ENCODE measurements around the gene TEKTIP1.
"Not testable (repeated sequence)": the region's sequence is repeated elsewhere in the genome, so short reads cannot be mapped to it uniquely, and the experiment has no call there.

The TEKTIP1 gene

DNA sequence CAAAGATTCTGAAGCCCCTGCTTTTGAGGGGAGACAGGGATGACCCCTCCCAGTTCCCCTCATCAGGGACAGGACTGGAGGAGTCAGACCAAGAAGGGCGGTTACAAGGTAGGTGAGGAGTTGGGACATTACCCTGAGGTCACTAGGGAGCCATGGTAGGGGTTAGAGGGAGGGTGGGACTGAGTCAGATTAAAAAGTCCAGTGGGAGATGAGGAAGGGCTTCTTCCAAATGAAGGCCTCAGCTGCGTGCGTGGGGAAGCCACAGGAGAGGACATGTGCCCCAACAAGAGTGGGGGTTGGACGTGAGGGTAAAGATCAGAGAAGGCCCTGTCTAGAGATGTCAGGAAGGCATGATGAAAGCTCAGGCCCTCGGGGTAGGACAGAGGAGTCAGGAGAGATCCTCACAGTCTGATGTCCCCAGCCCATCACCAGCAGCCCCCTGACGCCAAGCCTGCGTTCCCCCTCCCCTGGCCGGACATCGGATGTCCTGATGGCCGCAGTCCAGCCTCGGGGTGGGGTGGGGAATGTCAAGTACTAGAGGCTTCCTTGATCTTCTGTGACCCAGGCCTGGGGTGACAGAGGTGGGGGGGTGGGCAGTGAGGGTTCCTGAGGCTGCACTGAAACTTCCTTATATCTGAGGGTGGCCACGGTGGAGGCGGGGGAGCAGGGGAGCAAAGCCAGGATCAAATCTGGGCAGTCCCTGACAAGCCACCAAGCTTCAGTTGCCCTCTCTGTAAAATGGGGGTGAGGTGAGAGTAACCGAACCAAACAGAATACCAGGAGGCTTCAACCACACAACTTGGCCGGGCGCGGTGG is 24.9 kb downstream of the TEKTIP1 start:
- DNase-seq, result no peak

DNA sequence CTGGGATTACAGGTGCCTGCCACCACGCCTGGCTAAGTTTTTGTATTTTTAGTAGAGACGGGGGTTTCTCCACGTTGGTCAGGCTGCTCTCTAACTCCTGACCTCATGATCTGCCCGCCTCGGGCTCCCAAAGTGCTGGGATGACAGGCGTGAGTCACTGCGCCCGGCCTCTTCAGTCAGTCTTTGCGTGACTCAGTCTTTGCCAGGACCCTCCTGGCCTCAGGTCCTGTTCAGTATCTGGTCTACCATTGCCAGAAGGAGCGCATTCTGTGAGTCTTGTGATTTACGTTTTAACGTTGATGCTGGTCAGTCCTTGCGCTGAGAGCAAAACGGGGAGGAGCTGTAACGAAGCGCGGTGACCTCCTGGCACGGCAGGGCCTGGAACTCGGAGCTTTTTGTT is 26.2 kb downstream of the TEKTIP1 start:
- DNase-seq, result no peak

DNA sequence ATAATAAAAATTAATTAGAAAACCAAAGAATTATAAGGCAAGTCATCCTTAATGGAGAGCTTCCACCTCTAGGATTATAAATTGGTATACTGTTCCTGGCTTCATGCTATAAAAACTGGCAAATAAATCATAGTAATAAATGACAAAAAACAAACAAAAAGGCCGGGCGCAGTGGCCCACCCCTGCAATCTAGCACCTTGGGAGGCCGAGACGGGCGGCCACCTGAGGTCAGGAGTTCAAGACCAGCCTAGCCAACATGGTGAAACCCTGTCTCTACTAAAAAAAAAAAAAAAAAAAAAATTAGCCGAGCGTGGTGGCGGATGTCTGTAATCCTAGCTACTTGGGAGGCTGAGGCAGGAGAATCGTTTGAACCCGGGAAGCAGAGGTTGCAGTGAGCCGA is 31.1 kb downstream of the TEKTIP1 start:
- not testable (repeated sequence) for DNase-seq

DNA sequence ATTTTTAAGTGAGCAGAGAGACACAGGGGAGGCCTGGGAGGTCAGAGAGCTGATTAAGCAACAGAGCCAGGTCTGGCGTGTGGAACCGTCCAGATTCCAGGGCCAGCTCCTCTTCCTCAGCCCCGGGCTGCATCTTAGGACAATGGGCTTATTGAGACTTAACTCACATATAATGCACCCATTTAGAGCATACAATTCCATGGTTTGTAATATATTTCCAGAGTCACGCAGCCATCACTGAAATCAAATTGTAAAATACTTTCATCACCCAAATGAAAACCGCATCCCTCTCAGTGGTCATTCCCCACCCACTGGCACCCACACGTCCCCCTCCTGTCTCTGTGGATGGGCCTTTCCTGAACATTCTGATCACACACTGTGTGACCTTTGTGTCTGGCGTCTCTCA is 31.6 kb downstream of the TEKTIP1 start:
- DNase-seq, result no peak

DNA sequence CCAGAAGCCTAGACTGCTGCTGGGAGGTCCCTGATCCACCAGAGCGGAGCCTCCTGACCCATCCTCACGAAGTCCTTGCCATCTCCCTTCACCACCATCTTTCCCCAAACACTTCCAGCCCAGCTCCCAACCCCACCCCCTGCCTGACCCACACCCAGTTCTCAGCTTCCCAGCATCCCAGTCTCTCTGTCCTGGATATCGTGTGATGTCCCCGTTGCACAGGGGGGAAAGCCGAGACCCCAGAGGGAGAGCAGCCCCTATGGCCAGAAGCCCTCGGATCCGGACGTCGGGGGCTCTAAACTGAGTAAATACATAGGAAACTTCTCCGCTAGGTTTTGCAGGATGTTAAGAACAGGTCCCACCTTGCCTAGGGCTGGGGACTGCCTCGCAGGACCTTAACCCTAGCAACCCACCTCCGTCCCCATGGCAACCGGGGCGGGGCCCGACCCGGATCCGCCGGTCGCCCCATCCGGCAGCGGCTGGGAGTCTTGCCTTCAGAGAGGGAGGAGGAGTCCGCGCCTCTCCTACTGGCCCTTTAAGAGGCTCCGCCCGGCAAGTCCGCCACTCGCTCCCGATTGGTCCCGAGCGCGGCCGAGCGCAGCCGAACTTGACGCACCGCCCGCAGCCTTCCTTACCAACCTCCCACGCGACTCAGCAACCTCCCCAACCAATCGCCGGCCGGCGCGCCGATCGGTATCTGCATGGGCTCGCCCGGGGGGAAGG is 33.3 kb downstream of the TEKTIP1 start:
- peak; percentile 100 for DNase-seq

DNA sequence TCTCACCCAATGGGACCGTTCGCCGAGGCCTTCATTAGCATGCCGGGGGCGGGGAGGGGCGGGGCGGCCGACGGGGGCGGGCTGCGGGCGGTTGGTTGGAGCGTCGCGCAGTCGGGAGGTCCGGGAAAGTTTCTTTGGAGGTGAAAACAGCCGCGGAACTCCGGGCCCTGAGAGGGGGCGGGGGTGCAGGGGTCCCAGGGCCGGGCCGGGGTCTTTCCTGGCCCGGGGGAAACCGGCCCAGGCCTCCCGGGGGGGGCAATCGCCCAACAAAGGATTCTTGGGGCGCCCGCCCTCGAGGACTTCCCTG is 33.8 kb downstream of the TEKTIP1 start, which contains the start of gene HMG20B:
Gene HMG20B (plus strand): TSS at position 90 of the 307 bp plus-strand sequence. CDS start 366 bp downstream, outside the sequence.
- no peak for DNase-seq

DNA sequence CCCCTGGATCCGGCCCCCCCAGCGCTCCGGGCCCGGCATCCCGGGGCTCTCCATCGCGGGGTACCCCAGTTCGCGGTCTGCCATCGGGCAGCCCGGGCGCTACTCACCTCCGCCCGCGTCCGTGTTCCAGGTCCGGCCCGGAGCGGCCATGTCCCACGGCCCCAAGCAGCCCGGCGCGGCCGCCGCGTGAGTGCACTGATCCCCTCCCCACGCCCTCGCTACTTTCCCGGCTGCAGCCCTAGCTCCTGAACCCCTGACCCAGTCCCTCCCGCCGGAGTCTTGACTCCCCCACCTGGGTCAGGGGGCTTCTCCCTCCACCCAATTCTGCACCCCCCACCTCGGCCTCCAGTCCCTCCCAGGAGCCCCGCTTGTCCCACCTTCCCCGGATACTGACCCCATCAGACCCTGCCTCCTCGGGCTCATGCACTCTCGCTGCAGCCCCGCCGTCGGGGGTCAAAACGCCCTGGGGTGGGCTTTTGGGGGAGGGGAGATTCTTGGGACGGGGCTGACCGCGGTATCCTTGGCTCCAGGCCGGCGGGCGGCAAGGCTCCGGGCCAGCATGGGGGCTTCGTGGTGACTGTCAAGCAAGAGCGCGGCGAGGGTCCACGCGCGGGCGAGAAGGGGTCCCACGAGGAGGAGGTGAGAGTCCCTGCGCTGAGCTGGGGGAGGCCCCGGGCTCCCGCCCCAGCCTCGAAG is 34.3 kb downstream of the TEKTIP1 start:
- no peak for DNase-seq

DNA sequence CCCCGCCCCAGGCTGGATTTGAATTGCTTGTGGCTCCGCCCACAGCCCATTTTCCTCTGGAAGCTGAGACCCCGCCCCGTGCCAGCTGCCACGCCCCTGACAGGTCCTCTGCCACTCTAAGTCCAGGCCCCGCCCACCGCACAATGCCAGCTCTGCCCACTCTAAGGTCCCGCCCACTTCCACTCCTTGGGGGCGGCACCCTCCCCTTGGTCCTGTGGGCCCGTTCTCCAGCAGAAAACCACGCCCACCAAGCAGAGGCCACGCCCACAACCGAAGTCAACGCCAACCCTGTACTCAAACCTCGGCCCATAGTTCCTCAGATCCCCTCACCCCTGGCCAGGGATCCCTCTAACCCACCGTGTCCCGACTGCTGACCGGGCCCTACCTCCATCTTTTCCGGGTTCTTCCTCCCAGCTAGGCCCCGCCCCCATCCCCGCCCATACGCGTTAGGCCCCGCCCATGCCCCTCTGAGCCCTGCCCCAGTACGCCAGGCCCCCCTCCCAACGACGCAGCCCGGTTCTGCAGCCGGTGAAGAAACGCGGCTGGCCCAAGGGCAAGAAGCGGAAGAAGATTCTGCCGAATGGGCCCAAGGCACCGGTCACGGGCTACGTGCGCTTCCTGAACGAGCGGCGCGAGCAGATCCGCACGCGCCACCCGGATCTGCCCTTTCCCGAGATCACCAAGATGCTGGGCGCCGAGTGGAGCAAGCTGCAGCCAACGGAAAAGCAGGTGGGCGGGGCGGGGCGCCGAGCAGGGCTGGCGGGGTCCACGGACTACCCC is 35.1 kb downstream of the TEKTIP1 start:
- DNase-seq, result peak; percentile 53

DNA sequence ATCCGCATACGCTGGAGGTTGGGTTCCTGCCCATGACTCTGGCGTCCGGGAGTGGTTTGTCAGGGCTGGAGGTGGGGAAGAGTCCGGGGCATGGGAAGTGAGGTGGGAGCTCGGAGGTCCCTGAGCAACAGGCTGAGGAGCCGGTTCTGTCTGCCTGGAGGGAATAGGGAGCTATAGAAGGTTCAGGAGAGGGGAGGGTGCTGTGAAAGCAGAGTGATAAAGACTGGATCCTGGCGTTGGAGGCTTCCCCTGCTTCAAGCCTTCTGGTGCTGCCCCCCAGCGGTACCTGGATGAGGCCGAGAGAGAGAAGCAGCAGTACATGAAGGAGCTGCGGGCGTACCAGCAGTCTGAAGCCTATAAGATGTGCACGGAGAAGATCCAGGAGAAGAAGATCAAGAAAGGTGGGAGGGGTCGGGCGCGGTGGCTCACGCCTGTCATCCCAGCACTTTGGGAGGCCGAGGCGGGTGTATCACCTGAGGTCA is 36.3 kb downstream of the TEKTIP1 start:
- no peak for DNase-seq

DNA sequence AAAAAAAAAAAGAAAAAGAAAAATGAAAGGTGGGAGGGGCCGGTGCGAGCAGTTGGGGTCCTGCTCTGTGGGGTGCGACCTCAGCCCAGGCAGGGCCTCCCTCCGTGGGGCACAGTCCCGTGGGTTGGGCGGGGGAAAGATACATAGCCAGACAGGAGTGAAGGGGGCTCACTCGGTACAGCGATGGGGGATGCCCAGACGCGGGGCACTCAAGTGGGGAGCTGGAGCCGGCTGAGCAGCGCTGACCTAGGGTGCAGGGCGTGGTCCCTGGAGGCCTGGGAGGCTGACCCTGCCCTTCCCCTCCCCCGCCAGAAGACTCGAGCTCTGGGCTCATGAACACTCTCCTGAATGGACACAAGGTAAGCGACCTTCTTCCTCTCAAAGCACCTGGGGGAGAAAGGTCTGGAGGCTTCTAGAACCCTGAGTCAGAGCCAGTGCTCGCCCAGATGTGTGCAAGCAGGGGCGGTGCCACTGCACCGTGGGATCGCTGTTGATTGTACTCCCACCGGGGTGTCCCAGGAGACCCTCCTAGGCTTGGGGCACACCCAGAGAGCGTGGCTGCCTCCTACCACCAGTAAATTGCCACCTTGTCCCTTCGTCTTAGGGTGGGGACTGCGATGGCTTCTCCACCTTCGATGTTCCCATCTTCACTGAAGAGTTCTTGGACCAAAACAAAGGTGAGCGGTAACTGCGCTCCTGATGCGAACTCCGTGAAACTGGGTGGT is 37.1 kb downstream of the TEKTIP1 start:
- no peak for DNase-seq

DNA sequence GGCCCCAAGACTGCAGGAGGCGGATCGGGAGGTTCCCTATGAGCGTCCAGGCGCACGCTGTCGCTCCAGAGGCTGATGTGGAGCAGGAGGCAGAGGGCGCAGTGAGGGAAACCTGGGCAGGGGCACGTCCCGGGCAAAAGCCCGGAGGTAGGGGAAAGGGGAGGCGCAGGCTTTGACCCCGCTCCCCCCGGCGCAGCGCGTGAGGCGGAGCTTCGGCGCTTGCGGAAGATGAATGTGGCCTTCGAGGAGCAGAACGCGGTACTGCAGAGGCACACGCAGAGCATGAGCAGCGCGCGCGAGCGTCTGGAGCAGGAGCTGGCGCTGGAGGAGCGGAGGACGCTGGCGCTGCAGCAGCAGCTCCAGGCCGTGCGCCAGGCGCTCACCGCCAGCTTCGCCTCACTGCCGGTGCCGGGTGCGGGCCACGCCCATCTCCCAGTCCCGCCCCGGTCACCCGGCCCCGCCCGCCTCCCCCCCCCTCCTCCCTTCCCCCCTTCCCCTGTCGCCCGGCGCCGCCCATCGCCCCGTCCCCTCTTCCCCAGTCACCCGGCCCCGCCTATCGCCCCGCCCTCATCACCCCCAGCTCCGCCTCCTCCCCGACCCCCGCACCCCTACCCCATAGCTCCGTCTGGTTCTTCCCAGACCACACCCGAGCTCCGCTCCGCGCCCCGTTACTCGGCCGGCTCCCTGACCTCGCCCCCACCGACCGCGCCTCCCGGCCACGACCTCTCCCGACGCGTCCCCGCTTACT is 37.9 kb downstream of the TEKTIP1 start:
- DNase-seq, result no peak

DNA sequence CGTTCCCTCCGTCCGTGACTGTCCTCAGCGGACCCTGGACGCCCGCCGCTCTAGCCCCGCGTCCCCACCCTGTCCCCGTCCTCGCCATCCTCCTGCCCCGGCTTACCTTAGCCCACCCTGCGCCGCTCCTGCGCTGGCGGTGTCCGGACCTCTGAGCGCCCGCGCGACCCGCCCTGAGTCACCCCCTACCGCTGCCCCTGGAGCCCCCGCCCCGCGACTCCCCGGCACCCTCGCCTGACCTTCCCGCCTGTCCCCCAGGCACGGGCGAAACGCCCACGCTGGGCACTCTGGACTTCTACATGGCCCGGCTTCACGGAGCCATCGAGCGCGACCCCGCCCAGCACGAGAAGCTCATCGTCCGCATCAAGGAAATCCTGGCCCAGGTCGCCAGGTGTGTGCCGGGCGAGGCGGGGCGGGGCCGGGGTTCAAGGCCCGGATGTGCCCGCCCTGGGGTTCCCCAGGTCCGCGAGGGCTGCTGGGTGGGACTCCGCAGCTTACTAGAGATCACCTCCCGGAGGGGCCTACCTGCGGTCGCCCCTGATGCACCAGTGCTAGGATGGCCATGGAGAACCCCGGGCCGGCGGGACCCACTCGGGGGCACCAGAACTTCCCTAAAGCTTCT is 38.9 kb downstream of the TEKTIP1 start:
- no peak for DNase-seq

DNA sequence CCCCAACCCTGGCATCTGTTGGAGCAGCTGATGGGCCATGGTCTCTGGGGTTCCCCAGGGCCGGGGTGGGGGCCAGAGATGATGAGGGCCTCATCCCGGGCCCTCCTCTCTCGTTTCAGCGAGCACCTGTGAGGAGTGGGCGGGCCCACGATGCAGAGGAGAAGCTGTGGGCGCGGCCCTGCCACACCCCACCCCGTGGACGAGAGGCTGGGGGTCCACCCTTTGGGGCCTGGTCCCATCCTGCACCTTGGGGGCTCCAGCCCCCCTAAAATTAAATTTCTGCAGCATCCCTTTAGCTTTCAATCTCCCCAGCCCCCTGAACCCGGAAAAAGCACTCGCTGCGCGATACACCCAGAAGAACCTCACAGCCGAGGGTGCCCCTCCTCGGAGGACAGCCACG is 39.4 kb downstream of the TEKTIP1 start:
- no peak for DNase-seq

DNA sequence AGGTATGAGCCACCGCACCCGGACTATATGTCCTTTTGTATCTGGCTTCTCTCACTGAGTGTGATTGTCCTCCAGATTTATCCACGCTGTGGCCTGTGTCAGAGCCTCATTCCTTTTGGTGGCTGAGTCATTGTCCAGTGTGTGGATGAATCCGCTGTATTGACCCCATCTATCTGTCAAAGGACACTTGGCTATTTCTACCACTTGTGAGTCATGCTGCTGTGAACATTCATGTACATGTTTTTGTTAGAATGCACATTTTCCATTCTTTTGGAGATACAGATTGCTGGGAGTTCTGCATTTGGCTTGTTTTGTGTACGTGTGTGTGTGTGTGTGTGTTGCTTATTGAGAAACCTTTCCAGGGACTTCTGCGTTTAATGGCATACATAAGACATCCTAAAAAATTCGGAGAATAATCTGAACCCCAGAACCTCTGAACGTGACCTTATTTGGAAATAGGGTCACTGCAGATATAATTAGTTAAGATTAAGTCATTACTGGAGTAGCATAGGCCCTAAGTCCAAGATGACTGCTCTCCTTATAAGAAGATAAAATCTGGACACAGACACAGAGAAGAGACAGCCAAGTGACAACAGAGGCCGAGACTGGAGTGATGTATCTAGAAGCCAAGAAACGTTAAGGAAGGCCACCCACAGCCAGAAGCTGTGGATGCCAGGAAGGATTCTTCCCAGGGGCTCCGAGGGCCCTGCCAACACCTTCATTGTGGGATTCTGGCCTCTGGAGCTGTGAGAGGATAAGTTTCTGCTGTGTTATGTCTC is 41.4 kb downstream of the TEKTIP1 start:
- DNase-seq, result no peak

DNA sequence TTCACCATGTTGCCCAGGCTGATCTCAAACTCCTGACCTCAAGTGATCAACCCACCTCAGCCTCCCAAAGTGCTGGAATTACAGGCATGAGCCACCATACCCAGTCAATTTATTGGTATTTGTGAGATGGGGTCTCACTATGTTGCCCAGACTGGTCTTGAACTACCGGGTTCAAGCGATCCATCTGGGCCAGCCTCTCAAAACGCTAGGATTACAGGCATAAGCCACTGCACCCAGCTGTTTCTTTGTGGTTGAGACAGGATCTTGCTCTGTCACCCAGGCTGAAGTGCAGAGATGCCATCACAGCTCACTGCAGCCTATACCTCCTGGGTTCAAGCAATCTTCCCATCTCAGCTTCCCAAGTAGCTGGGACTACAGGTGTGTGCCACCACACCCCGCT is 42.8 kb downstream of the TEKTIP1 start:
- not testable (repeated sequence) for DNase-seq

DNA sequence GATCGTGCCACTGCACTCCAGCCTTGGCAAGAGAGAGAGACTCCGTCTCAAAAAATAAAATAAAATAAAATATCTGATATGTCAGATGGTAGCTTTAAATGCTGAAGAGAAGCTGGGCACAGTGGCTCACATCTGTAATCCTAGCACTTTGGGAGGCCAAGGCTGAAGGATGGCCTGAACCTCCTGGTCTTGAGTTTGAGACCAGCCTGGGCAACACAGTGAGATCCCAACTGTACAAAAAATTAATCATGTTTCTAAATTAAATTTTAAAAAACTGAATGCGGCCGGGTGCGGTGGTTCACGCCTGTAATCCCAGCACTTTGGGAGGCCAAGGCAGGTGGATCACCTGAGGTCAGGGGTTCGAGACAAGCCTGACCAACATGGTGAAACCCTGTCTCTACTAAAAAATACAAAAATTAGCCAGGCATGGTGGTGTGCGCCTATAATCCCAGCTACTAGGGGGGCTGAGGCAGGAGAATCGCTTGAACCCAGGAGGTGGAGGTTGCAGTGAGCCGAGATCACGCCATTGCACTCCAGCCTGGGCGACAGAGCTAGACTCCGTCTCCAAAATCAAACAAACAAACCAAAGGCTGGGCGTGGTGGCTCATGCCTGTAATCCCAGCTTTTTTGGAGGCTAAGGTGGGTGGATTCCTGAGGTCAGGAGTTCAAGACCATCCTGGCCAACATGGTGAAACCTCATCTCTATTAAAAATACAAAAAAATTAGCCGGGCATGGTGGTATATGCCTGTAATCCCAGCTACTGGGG is 45.2 kb downstream of the TEKTIP1 start:
- not testable (repeated sequence) for DNase-seq

DNA sequence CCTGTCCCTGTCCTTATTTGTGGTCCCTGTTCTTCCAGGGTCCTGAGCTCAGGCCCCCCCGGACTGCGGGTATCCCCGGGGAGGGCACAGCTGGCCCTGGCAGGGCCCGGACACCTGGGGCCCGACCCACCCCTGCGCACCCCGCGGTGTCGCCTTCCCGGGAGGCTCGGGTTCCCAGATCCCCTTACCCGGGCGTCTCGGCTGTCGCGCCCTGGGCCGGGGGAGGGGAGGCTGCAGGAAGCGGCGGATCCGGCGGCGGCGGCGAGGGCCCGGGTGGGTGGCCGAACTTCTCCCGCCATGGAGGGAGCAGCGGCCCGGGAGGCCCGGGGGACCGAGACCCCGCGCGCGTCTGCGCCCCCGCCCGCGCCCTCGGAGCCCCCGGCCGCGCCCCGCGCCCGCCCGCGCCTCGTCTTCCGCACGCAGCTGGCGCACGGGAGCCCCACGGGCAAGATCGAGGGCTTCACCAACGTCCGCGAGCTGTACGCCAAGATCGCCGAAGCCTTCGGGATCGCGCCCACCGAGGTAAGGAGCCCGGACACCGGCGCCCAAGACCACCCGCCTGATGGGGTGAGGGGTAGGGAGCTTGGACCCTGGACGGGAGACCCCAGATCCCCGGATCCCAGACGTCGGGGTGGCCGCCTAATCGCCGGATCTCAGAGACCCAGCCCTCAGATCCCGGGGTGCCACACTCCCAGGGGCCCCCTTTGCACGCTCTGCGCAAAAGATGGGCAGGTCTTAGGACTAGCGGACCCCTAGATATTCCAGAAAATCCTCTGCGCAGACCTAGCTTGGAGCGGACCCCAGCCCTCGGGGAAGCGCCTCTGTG is 46.5 kb downstream of the TEKTIP1 start, which contains the start of gene GIPC3:
Gene GIPC3 (plus strand): TSS at position 178 of the 826 bp plus-strand sequence. CDS start 120 bp downstream, at position 298.
- DNase-seq, result no peak

DNA sequence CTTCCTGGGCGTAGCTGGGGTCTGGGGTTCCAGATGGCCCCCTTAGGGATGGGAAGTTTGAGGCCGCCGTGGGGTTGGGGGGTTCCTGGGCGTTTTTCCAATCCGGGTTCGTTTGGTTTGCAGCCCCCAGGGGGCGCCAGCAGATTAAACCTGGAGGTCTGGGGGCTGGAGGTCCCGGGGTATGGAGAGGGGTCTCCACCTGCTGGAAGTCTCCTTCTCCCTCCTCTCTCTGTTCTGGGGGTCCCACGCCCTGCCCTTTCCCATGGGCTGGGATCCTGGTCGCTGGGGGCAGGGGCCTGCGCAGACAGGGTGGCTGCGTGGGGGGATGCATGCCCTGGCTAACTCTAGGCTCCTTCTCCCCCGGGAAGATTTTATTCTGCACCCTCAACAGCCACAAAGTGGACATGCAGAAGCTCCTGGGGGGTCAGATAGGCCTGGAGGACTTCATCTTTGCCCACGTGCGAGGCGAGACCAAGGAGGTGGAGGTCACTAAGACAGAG is 47.2 kb downstream of the TEKTIP1 start:
- no peak for DNase-seq

Measured in activated gamma-delta T cell (primary cell).